H1 (cell line): ENCODE results near the gene OGFR. TPM values are rescaled to one million over a fixed set of nuclear protein-coding genes. Genes with fewer than 3 reads are reported as not detected.

Experiments
- NANOG ChIP-seq: IDR thresholded peaks from 2 replicates; pipeline ENCODE4 v1.6.1; 2011; ENCODE audit warnings: low read length, low read depth, mild to moderate bottlenecking, inconsistent platforms; ENCODE audit not compliant: insufficient read depth, poor library complexity, severe bottlenecking
- TAF1 ChIP-seq: IDR thresholded peaks from 2 replicates; pipeline ENCODE4 v1.6.1; 2011; ENCODE audit warnings: mild to moderate bottlenecking, low read depth, low read length
- TBP ChIP-seq: IDR thresholded peaks from 2 replicates; pipeline ENCODE4 v1.6.1; 2011; ENCODE audit warnings: low read depth, low read length, improper control_type of control experiment
- polyA plus RNA-seq, 7 experiments: library from polyadenylated mRNA; depleted of rRNA in 3 of 7; stranded (reverse) in 5 of 7; unstranded in 2 of 7; fragments of >200 nt in 5 of 7; fragments of 200-250 nt in 2 of 7; gene quantifications; 1 replicate in 5 of 7; 2 replicates in 1 of 7; 4 replicates in 1 of 7; pipeline versions ENCODE4 v1.2.1 to v1.2.3, GENCODE V29; 2011 to 2013; ENCODE audit warnings: missing spikeins in 2 of 7, mixed read lengths in 2 of 7
- total RNA-seq: library from RNA; stranded (reverse); fragmentation: NEBNext Ultra II Directional; extraction: Animal tissue kit (Norgen Biotek cat#: 25700); gene quantifications from 2 replicates; pipeline ENCODE4 v1.2.1, GENCODE V29; 2021

OGFR gene
- total and polyA plus RNA-seq, 2 of the 8 experiments (the other 6 are each of a cell fraction or from before 2014, with no cell fraction given) = 13.9 to 25.1 TPM

DNA sequence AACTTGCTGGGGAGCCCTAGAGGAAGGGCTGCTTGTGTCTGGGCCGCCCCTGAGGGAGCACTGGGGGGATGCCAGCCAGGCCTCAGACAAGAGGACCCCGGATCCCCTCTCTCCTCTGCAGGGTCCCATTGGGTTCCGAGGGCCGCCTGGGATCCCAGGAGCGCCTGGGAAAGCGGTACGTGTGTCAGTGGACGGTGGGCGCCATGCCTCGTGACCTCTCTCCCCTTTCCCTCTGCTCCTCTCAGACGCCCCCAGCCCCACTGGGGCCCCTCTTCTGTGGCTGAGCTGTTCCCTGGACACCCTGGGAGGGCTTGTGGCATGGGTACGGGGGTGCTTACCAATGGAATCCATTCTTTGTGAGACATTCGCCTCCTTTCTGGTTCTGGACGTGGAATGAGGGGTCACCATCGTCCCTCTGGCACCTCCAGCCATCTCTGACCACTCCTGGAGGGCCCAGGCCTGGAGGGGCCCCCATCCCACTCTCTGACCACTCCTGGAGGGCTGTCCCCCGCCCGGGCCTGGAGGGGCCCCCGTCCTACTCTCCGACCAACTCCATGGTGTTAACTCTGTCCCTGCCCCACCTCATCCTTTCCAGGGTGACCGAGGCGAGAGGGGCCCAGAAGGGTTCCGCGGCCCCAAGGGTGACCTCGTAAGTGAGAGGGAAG lies 22.1 kb downstream of the OGFR start (continued):
- TF ChIP-seq NANOG (no peak), TAF1 (no peak), TBP (no peak)
